Adipocyte (in vitro differentiated cells): Measurements from ENCODE around the gene URB1.

Experiments
- DNase-seq: peaks from one replicate; pipeline ENCODE4 v3.0.0-alpha.2; 2015; ENCODE audit warnings: low read depth
- H3K27me3 ChIP-seq: replicated peaks from 2 replicates; pipeline ENCODE4 v1.7.0; 2013; ENCODE audit warnings: mild to moderate bottlenecking, low read length, moderate library complexity; ENCODE audit not compliant: control insufficient read depth, insufficient read depth
- H3K36me3 ChIP-seq: 2 replicates; pipeline ENCODE4 v1.7.0; 2013; ENCODE audit warnings: low read length, mild to moderate bottlenecking, moderate library complexity; ENCODE audit not compliant: control insufficient read depth, insufficient read depth, severe bottlenecking
- H3K4me1 ChIP-seq: 2 replicates; pipeline ENCODE4 v1.7.0; 2013; ENCODE audit warnings: mild to moderate bottlenecking, low read length, moderate library complexity; ENCODE audit not compliant: control insufficient read depth, insufficient read depth
- H3K4me3 ChIP-seq: 2 replicates; pipeline ENCODE4 v1.7.0; 2013; ENCODE audit warnings: mild to moderate bottlenecking, low read length, moderate library complexity
- H3K9ac ChIP-seq: 2 replicates; pipeline ENCODE4 v1.7.0; 2013; ENCODE audit warnings: mild to moderate bottlenecking, low read length, moderate library complexity
- H3K9me3 ChIP-seq: 2 replicates; pipeline ENCODE4 v1.7.0; 2013; ENCODE audit warnings: mild to moderate bottlenecking, low read length, moderate library complexity; ENCODE audit not compliant: control insufficient read depth

The URB1 gene

GRCh38 chr21:32337206-32337605 is 55.6 kb downstream of the URB1 start:
- Histone ChIP-seq H3K36me3 (peaks cover 97% of the 10 kb centered on the region), H3K4me1 (peaks cover 13% of the 10 kb centered on the region), H3K27me3 (no peaks in the 10 kb centered on the region), H3K4me3 (no peak overlapping the region), H3K9ac (no peak overlapping the region), H3K9me3 (no peaks in the 10 kb centered on the region)
- DNase-seq, result no peak

GRCh38 chr21:32336711-32337110 is 56.1 kb downstream of the URB1 start:
- Histone ChIP-seq H3K9me3 (no peaks in the 10 kb centered on the region), H3K27me3 (no peaks in the 10 kb centered on the region), H3K9ac (no peak overlapping the region), H3K4me3 (no peak overlapping the region), H3K36me3 (peaks cover 96% of the 10 kb centered on the region), H3K4me1 (peaks cover 10% of the 10 kb centered on the region)
- DNase-seq, result peak; percentile 18

- Histone ChIP-seq H3K36me3 (peaks cover 96% of the 10 kb centered on the region), H3K9ac (no peak overlapping the region), H3K27me3 (no peaks in the 10 kb centered on the region), H3K4me1 (peaks cover 10% of the 10 kb centered on the region), H3K9me3 (no peaks in the 10 kb centered on the region), H3K4me3 (no peak overlapping the region)
- DNase-seq, result no peak
Observed at GRCh38 chr21:32335601-32336575, 56.9 kb downstream of the URB1 start.

GRCh38 chr21:32334980-32335531 is 57.8 kb downstream of the URB1 start:
- H3K9me3 ChIP-seq, result no peaks in the 10 kb centered on the region
- DNase-seq, result peak; percentile 16
- no peaks in the 10 kb centered on the region for H3K27me3 ChIP-seq
- peaks cover 95% of the 10 kb centered on the region for H3K36me3 ChIP-seq
- no peak overlapping the region for H3K9ac ChIP-seq
- H3K4me3 ChIP-seq, result no peak overlapping the region
- peaks cover 13% of the 10 kb centered on the region for H3K4me1 ChIP-seq

- Histone ChIP-seq H3K9ac (no peak overlapping the region), H3K9me3 (no peaks in the 10 kb centered on the region), H3K27me3 (no peaks in the 10 kb centered on the region), H3K4me1 (peaks cover 22% of the 10 kb centered on the region), H3K4me3 (no peak overlapping the region), H3K36me3 (peaks cover 86% of the 10 kb centered on the region)
- DNase-seq, result no peak
Observed at GRCh38 chr21:32333953-32334673, 58.7 kb downstream of the URB1 start.

GRCh38 chr21:32332463-32332951 is 60.3 kb downstream of the URB1 start:
- Histone ChIP-seq H3K9ac (no peak overlapping the region), H3K36me3 (peaks cover 75% of the 10 kb centered on the region), H3K27me3 (no peaks in the 10 kb centered on the region), H3K4me1 (peaks cover 35% of the 10 kb centered on the region), H3K9me3 (no peaks in the 10 kb centered on the region), H3K4me3 (no peak overlapping the region)
- DNase-seq, result no peak

- DNase-seq, result no peak
- no peaks in the 10 kb centered on the region for H3K9me3 ChIP-seq
- H3K4me3 ChIP-seq, result no peak overlapping the region
- H3K4me1 ChIP-seq, result peaks cover 31% of the 10 kb centered on the region
- H3K9ac ChIP-seq, result no peak overlapping the region
- peaks cover 75% of the 10 kb centered on the region for H3K36me3 ChIP-seq
- H3K27me3 ChIP-seq, result no peaks in the 10 kb centered on the region
Observed at GRCh38 chr21:32331444-32332305, 61.1 kb downstream of the URB1 start.

GRCh38 chr21:32330784-32331311 is 62.0 kb downstream of the URB1 start:
- Histone ChIP-seq H3K4me1 (peaks cover 25% of the 10 kb centered on the region), H3K4me3 (no peak overlapping the region), H3K9ac (no peak overlapping the region), H3K9me3 (no peaks in the 10 kb centered on the region), H3K27me3 (no peaks in the 10 kb centered on the region), H3K36me3 (peaks cover 75% of the 10 kb centered on the region)
- no peak for DNase-seq

- H3K36me3 ChIP-seq, result peaks cover 75% of the 10 kb centered on the region
Observed at GRCh38 chr21:32329776-32330175, 63.0 kb downstream of the URB1 start.

GRCh38 chr21:32329331-32329730 is 63.5 kb downstream of the URB1 start:
- H3K9me3 ChIP-seq, result no peaks in the 10 kb centered on the region
- DNase-seq, result no peak
- H3K36me3 ChIP-seq, result peaks cover 75% of the 10 kb centered on the region

More at GRCh38 chr21:32329776-32330175, 63.0 kb downstream of the URB1 start:
- peaks cover 25% of the 10 kb centered on the region for H3K4me1 ChIP-seq
- no peak for DNase-seq
- H3K27me3 ChIP-seq, result no peaks in the 10 kb centered on the region
- H3K9me3 ChIP-seq, result no peaks in the 10 kb centered on the region
- no peak overlapping the region for H3K4me3 ChIP-seq
- no peak overlapping the region for H3K9ac ChIP-seq

More at GRCh38 chr21:32329331-32329730, 63.5 kb downstream of the URB1 start:
- peak overlapping the region; percentile 57 for H3K9ac ChIP-seq
- H3K27me3 ChIP-seq, result no peaks in the 10 kb centered on the region
- peaks cover 25% of the 10 kb centered on the region for H3K4me1 ChIP-seq
- H3K4me3 ChIP-seq, result peak overlapping the region; percentile 35
